K562 (cell line): Measurements from ENCODE around the gene ITGBL1. TPM values are rescaled to one million over a fixed set of nuclear protein-coding genes. Genes with fewer than 3 reads are reported as not detected.

Source experiments
- ATAC-seq: fragments of 200-7000 bp; cut with Tn5 transposase; 3 replicates; pipeline ENCODE4 v1.9.1; 2020; ENCODE audit warnings: moderate library complexity
- BruUV-seq: library from RNA; stranded (reverse); fragments of 400-500 nt; replicated peaks from 2 replicates; lab custom pipeline; 2021; lab: Mats Ljungman, UMichigan
- CTCF ChIA-PET: fragments of 300-600 bp; formaldehyde crosslinking; extraction: SDS; loops from one replicate; lab custom pipeline; 2021; ENCODE audit warnings: low intra/inter-chr PET ratio; lab: Yijun Ruan, JAX
- POLR2A ChIA-PET: fragments of 300-600, 350-650 bp; sonication (Branson Sonifier 250); formaldehyde crosslinking; extraction: SDS; loops from one replicate; lab custom pipeline; 2021; ENCODE audit warnings: antibody characterized with exemption, inconsistent platforms; lab: Yijun Ruan, JAX
- DNase-seq, 4 experiments: peaks; one replicate each; pipeline versions ENCODE4 v3.0.0 to v3.0.0-alpha.2; 2011 to 2018; ENCODE audit warnings: low spot score in 3 of 4, mixed read lengths in 3 of 4; ENCODE audit errors: extremely low read depth in 1 of 4
- FAIRE-seq: peaks from 2 replicates; lab custom pipeline; 2011; peaks lifted over from hg19 to GRCh38; lab: Jason Lieb, UNC
- H2AFZ ChIP-seq: 2 replicates; pipeline ENCODE4 v1.6.0; 2011; ENCODE audit warnings: low read depth, low read length, control low read depth, inconsistent platforms
- H3K27ac ChIP-seq: fragments of 200-600 bp; 3 replicates; pipeline ENCODE4 v1.8.0; 2011; ENCODE audit warnings: low read depth, mild to moderate bottlenecking, control low read depth, inconsistent platforms, low read length, moderate library complexity, mixed read lengths; ENCODE audit errors: extremely low read depth
- H3K27me3 ChIP-seq, 2 experiments: fragments of 300-600 bp in 1 of 2; 2 replicates in 1 of 2; 3 replicates in 1 of 2; pipeline versions ENCODE4 v1.6.0 to v1.8.0; 2011; ENCODE audit warnings: inconsistent platforms in 2 of 2, low read length in 2 of 2, mild to moderate bottlenecking in 1 of 2, mixed read lengths in 1 of 2, moderate library complexity in 1 of 2; ENCODE audit not compliant: control insufficient read depth in 2 of 2, insufficient read depth in 2 of 2
- H3K36me3 ChIP-seq: fragments of 300-600 bp; 3 replicates; pipeline ENCODE4 v1.8.0; 2011; ENCODE audit warnings: mild to moderate bottlenecking, low read length, inconsistent platforms; ENCODE audit not compliant: control insufficient read depth, insufficient read depth
- H3K4me1 ChIP-seq, 2 experiments: fragments of 200-600 bp in 1 of 2; replicated peaks in 1 of 2; 2 replicates in 1 of 2; 3 replicates in 1 of 2; pipeline versions ENCODE4 v1.5.1 to v1.8.0; 2011; ENCODE audit warnings: inconsistent platforms in 2 of 2, low read length in 2 of 2, mild to moderate bottlenecking in 1 of 2, mixed read lengths in 1 of 2, moderate library complexity in 1 of 2; ENCODE audit not compliant: control insufficient read depth in 2 of 2, insufficient read depth in 2 of 2
- H3K4me2 ChIP-seq: 2 replicates; pipeline ENCODE4 v1.6.1; 2011; ENCODE audit warnings: low read length, control low read depth, inconsistent platforms, mixed read lengths; ENCODE audit not compliant: insufficient read depth
- H3K4me3 ChIP-seq: fragments of 200-600 bp; sonication (generic), shearing (Covaris generic); 2 replicates; pipeline ENCODE4 v1.5.1; 2016; ENCODE audit warnings: control low read depth, inconsistent platforms
- H3K79me2 ChIP-seq: fragments of 200-600 bp; 3 replicates; pipeline ENCODE4 v1.8.0; 2011; ENCODE audit warnings: low read length, inconsistent platforms; ENCODE audit not compliant: control insufficient read depth, insufficient read depth
- H3K9ac ChIP-seq, 2 experiments: 2 replicates each; pipeline versions ENCODE4 v1.6.0 to v1.6.1; 2011; ENCODE audit warnings: low read depth in 2 of 2, low read length in 2 of 2, control low read depth in 1 of 2, inconsistent platforms in 1 of 2, mild to moderate bottlenecking in 1 of 2, mixed read lengths in 1 of 2; ENCODE audit not compliant: insufficient read depth in 1 of 2
- H3K9me1 ChIP-seq: one replicate; pipeline ENCODE4 v1.6.0; 2011; ENCODE audit warnings: inconsistent platforms, mild to moderate bottlenecking, low read length, moderate library complexity; ENCODE audit not compliant: control insufficient read depth, insufficient read depth
- H3K9me3 ChIP-seq: replicated peaks from 2 replicates; pipeline ENCODE4 v1.5.1; 2011; ENCODE audit warnings: low read depth, low read length, inconsistent platforms; ENCODE audit not compliant: control insufficient read depth, insufficient read depth
- H4K20me1 ChIP-seq: replicated peaks from 2 replicates; pipeline ENCODE4 v1.6.1; 2011; ENCODE audit warnings: low read length, inconsistent platforms, mixed read lengths; ENCODE audit not compliant: control insufficient read depth, insufficient read depth
- CTBP1 ChIP-seq: fragments of 450-650 bp; IDR thresholded peaks from 2 replicates; pipeline ENCODE4 v1.6.1; 2016; ENCODE audit warnings: borderline replicate concordance
- EWSR1 ChIP-seq: fragments of 450-650 bp; IDR thresholded peaks from 2 replicates; pipeline ENCODE4 v1.6.1; 2018; ENCODE audit warnings: borderline replicate concordance, mild to moderate bottlenecking, low read depth, moderate library complexity; ENCODE audit not compliant: partially characterized antibody
- FOS ChIP-seq: IDR thresholded peaks from 3 replicates; pipeline ENCODE4 v1.6.1; 2011; ENCODE audit not compliant: insufficient read length; ENCODE audit errors: extremely low read depth
- POLR2AphosphoS2 ChIP-seq: IDR thresholded peaks from 2 replicates; pipeline ENCODE4 v1.6.1; 2012; ENCODE audit warnings: low read length, improper control_type of control experiment
- SAFB2 ChIP-seq: fragments of 200-400 bp; formaldehyde crosslinking; IDR thresholded peaks from 2 replicates; pipeline ENCODE4 v1.6.1; 2018; ENCODE audit warnings: borderline replicate concordance, low read length, low read depth, moderate library complexity; ENCODE audit not compliant: severe bottlenecking
- SMARCE1 ChIP-seq: fragments of 450-650 bp; IDR thresholded peaks from 2 replicates; pipeline ENCODE4 v1.7.1; 2016; ENCODE audit warnings: mild to moderate bottlenecking
- ZNF140 ChIP-seq: fragments of 250-450 bp; sonication (Bioruptor Pico); IDR thresholded peaks from 2 replicates; pipeline ENCODE4 v1.8.0; 2021; ENCODE audit warnings: moderate library complexity, mild to moderate bottlenecking, inconsistent platforms
- ZNF445 ChIP-seq: fragments of 250-450 bp; sonication (Bioruptor Pico); IDR thresholded peaks from 2 replicates; pipeline ENCODE4 v1.4.0; 2020; ENCODE audit warnings: low read depth, mild to moderate bottlenecking, moderate library complexity
- ZNF644 ChIP-seq: fragments of 200-800 bp; sonication (Bioruptor generic); IDR thresholded peaks from 2 replicates; pipeline ENCODE4 v1.6.1; 2016; ENCODE audit warnings: low read depth, missing genetic modification characterization, missing compliant biosample characterization
- in situ Hi-C: fragments of 300-500 bp; cut with MboI; formaldehyde crosslinking; loops from 4 replicates; pipeline ENCODE4 v1.15.0; 2018; ENCODE audit warnings: inconsistent platforms, mixed read lengths
- intact Hi-C: fragments of 100-400 bp; cut with micrococcal nuclease; formaldehyde crosslinking; loops from 2 replicates; pipeline ENCODE4 v1.14.2; 2022
- polyA plus RNA-seq, 8 experiments: library from polyadenylated mRNA; depleted of rRNA in 4 of 8; stranded (reverse) in 5 of 8; unstranded in 3 of 8; fragments of >200 nt; fragmentation: Nextera tagmentation in 2 of 8; fragmentation: Illumina TruSeq in 1 of 8; extraction: Ambion mirVana in 2 of 8; extraction: Trizol in 1 of 8; gene quantifications; 2 replicates each; pipeline versions ENCODE4 v1.2.1 to v1.2.3, GENCODE V29; 2011 to 2014; ENCODE audit warnings: inconsistent platforms in 1 of 8, missing spikeins in 1 of 8
- total RNA-seq, 7 experiments: library from RNA; depleted of rRNA in 6 of 7; stranded (reverse); fragments of >200 nt in 6 of 7; fragmentation: Illumina TruSeq in 2 of 7; extraction: Trizol in 2 of 7; gene quantifications; 2 replicates each; pipeline versions ENCODE4 v1.2.1 to v1.2.3, GENCODE V29; 2011 to 2021; ENCODE audit warnings: low replicate concordance in 1 of 7
- TF ChIP-seq, protein P1 (sequence below): sonication (generic); formaldehyde crosslinking; IDR thresholded peaks from 2 replicates; pipeline ENCODE4 v1.8.0; 2022; ENCODE audit warnings: mild to moderate bottlenecking, missing genetic modification reagents, borderline replicate concordance

ITGBL1 gene
- total and polyA plus RNA-seq, 9 of the 15 experiments (the other 6 are each of a cell fraction or from before 2014, with no cell fraction given) = 0.04 to 0.73 (median 0.32) TPM; not detected in 1

GRCh38 chr13:101555610-101556009, 103.1 kb downstream of the ITGBL1 start:
- Histone ChIP-seq H3K9me3 (no peaks in the 10 kb centered on the region), H2AFZ (no peak overlapping the region), H3K79me2 (no peaks in the 10 kb centered on the region), H3K4me1 (no peaks in the 10 kb centered on the region), H3K27ac (no peak overlapping the region), H3K36me3 (no peaks in the 10 kb centered on the region), H3K9ac (no peak overlapping the region), H4K20me1 (no peaks in the 10 kb centered on the region), H3K27me3 (no peaks in the 10 kb centered on the region), H3K4me3 (no peak overlapping the region), H3K9me1 (no peaks in the 10 kb centered on the region), H3K4me2 (no peak overlapping the region)
- BruUV-seq = no TSS peak
- POLR2A ChIA-PET = no interaction called here
- no peak for DNase-seq
- intact Hi-C loops (no loop called here), in situ Hi-C loops (no loop called here)
- TF ChIP-seq SMARCE1 = no peak
- TF ChIP-seq FOS = no peak
- TF ChIP-seq, protein P1, sequence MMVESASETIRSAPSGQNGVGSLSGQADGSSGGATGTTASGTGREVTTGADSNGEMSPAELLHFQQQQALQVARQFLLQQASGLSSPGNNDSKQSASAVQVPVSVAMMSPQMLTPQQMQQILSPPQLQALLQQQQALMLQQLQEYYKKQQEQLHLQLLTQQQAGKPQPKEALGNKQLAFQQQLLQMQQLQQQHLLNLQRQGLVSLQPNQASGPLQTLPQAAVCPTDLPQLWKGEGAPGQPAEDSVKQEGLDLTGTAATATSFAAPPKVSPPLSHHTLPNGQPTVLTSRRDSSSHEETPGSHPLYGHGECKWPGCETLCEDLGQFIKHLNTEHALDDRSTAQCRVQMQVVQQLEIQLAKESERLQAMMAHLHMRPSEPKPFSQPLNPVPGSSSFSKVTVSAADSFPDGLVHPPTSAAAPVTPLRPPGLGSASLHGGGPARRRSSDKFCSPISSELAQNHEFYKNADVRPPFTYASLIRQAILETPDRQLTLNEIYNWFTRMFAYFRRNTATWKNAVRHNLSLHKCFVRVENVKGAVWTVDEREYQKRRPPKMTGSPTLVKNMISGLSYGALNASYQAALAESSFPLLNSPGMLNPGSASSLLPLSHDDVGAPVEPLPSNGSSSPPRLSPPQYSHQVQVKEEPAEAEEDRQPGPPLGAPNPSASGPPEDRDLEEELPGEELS (CRISPR knock-in tag) = no peak
- no peak for TF ChIP-seq ZNF140
- no peak for TF ChIP-seq POLR2AphosphoS2
- TF ChIP-seq SAFB2 = no peak
- TF ChIP-seq ZNF445 (CRISPR knock-in tag) = no peak
- TF ChIP-seq ZNF644 (tag) = no peak
- TF ChIP-seq CTBP1 = no peak
- TF ChIP-seq EWSR1 = no peak
- ATAC-seq = no peak
- no peak for FAIRE-seq
- CTCF ChIA-PET = no interaction called here
